Measurements from ENCODE around the gene SLC29A3. TPM values are rescaled to one million over a fixed set of nuclear protein-coding genes. Genes with fewer than 3 reads are reported as not detected.

Gene SLC29A3
- total and polyA plus RNA-seq, 2 of the 8 experiments (the other 6 are each of a cell fraction or from before 2014, with no cell fraction given): 14.0 to 24.6 TPM

DNA sequence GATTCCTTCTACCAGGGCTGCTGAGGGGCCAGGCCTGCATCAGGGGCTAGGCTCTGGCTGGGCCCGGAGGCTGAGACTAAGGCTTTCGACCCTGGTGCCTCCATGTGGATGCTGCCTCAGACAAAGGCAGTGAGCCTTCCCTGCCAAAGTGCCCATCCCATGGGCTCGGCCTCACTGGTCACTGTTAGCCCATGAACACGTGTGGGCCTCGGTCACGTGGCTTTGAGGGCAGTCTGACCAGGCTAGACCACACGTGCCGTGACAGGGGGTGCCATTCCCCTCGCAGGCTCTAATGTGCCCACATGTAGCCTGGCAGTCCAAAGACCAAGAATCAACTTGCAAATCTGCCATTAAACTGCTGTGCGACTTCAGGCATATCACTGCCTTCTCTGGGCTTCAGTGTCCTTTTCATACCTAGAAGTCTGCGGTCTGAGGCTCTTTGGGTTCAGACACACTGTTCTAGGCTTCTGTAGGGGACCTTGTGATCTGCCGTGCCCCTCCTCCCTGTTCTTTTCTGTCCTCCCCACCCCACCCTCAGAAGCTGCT is 17.6 kb upstream of the SLC29A3 start (continued):
- TF ChIP-seq SP1 (IDR thresholded peaks at IDR 0.05; ENCODE audit: low read depth, low read length) (no peak), RBBP5 (IDR thresholded peaks at IDR 0.05; ENCODE audit: borderline replicate concordance, low read depth, low read length) (no peak), SRF (IDR thresholded peaks at IDR 0.05; ENCODE audit: low read depth, low read length) (no peak), EZH2 (IDR thresholded peaks at IDR 0.05; ENCODE audit: low read depth, low read length, severe bottlenecking) (no peak), CHD1 (IDR thresholded peaks at IDR 0.05; ENCODE audit: low read depth, low read length) (no peak), JUND (IDR thresholded peaks at IDR 0.05; ENCODE audit: low read length) (no peak), CBX5 (IDR thresholded peaks at IDR 0.05; ENCODE audit: low read depth, low read length) (no peak), KDM4A (IDR thresholded peaks at IDR 0.05; ENCODE audit: low read depth, low read length, severe bottlenecking) (no peak), HDAC6 (IDR thresholded peaks at IDR 0.05; ENCODE audit: low read depth, low read length) (no peak)

Measured in H1 (cell line).